NCI-H446 treated with DMSO at 0.1 percent for 48 hours (cell line): Measurements from ENCODE around the gene TSPEAR.
"Not testable (repeated sequence)": the region's sequence is repeated elsewhere in the genome, so short reads cannot be mapped to it uniquely, and the experiment has no call there.

ENCODE experiments used
- DNase-seq: peaks from one replicate; lab custom pipeline; 2025; lab: John Stamatoyannopoulos, UW

The TSPEAR gene

DNA sequence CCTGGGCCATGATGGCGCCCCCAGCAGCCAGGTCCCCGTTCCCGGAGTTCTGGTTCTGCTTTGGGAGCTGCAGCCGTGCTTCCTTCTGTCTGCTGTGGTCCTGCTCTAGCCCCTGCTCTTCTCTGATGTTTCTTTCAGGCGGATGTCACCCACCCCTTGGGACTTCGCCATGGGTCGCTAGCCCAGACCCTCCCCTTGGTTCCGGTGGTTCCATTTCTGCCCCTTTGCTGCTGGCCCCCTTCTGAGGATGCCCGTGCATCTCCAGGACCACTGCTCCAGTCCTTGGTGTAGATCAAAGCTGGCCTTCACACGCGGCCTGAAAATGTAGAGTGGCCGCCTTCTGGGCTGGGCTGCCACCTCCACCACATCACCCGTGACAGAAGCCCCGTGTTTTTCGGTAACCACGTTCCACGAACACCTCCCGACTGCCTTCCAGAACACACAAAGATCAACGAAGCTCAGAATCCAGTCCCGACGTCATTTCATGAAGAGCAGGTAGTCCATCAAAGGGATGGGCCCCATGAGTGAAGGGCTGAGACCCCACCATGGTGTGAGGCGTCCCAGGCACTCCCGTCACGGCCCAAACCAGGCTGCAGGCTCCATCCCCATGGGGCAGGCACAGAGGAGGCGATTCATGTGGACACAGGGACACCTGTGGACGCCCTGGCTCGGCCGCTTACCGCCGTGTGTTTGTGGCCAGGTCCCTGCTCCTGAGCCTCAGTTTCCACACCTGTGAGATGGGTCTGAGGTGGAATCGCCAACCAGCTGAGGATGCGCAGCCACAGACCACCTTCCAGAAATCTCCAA lies 195.8 kb downstream of the TSPEAR start:
- no peak for DNase-seq

- no peak for DNase-seq
These were observed 196.5 kb downstream of the TSPEAR start for GRCh38 chr21:44514746-44515358.

DNA sequence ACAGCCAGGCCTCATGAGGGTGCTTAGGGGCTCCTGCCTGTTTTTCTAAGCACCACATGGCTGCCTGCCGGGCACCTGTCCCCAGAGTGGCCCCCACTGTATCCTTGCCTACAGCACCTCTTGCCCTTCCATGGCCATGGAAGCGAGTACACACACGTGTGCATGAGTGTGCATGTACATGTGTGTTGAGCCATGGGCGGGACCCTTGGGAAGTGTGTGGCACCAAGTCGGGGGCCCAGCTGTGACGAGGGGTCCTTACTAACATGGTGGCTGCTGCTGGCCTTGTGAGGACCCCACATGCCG lies 197.2 kb downstream of the TSPEAR start:
- no peak for DNase-seq

- no peak for DNase-seq
These were observed 197.8 kb downstream of the TSPEAR start for GRCh38 chr21:44513389-44514217.

DNA sequence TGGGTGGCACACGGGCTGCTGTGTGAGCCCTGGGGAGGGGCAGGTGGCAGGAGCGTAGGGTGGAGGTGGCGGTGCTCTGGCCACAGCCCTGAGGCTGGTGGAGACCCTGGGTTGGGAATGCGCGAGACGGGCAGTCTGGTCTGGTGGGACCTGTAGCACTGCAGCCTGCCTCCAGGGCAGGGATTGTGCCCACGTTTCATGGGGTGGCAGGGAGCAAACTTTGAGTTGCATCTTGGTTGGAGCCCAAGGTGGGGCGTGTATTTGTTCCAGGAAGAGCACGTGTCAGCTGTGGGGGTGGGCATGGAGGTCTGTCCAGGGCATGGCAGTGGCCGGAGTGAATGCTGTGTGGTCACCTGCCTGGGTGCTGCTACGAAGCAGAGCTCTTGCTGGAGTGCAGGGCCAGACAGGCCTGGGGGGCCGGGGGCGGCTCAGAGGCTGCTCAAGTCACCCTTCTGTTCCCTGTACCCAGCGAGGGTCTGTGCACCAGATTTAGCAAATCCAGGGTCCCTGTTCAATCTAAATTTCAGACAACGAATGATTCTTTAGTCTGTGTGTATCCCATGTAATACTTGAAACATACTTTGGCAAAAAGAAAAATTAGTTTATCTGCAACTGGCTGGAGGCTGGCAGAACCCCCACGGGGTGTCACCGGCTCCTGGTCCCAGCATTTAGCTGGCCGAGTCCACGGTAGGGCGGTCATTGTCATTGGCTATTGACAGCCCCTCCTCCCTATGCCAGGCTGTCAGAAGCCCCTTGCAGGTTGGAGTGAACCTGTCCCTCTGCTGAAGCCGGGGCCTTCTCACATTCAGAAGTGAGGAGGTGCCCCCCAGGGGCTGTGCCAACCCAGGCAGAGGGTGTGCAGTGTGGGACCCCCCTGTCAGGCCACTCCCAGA lies 198.6 kb downstream of the TSPEAR start:
- DNase-seq = no peak

DNA sequence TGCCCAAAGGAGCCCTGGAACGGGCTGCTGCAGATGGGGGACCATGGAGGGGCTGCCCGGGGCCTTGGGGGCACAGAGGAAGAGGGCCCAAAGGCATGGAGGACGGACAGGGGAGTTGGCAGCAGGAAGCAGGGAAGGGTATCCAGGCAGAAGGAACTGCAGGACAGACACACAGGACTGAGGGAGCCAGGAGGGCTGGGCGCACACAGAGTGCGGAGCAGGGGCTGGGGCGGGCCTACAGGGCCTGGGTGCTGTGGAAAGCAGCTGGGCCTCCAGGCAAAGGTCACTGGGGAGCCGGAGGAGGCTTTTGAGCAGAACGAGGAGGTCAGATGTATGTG lies 199.5 kb downstream of the TSPEAR start:
- no peak for DNase-seq

GRCh38 chr21:44511219-44511937 lies 200.0 kb downstream of the TSPEAR start:
- no peak for DNase-seq

GRCh38 chr21:44510508-44511218 lies 200.7 kb downstream of the TSPEAR start:
- DNase-seq = no peak

DNA sequence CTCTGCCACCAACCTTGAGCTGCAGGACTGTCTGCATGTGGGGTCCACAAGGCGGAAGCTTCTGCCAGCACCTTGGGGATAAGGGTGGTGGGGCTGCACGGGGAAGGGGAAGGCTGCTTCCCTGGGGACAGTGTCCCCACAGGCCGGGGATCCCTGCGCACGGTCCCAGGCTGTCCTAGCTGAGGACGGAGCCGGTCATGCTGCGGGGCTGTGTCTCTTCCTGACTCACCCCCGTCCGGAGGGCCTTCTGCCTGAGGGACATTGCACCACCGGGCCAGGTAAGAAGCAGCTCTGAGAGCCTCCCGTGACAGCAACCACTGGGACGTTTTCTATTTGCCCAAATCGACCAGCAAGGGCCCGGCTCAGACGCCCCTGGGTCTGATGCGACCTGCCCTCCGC lies 201.3 kb downstream of the TSPEAR start:
- DNase-seq = no peak

- peak; percentile 29 for DNase-seq
These were observed 201.8 kb downstream of the TSPEAR start for GRCh38 chr21:44509539-44509938.

- no peak for DNase-seq
These were observed 202.5 kb downstream of the TSPEAR start for GRCh38 chr21:44508711-44509445.

DNA sequence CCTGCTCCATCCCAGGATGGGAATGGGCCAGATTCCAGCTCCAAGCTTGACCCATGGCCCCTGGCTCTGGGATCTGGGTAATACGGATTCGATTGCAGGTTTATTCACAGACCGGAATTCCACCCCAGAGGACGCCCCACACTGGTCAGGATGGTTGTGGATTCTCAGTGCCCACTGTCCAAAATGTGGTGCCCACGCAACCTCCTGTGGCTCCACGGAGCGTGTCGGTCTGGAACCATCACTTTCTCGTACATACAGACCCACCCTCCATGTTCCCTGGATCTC lies 203.0 kb downstream of the TSPEAR start:
- DNase-seq = no peak

- no peak for DNase-seq
These were observed 203.5 kb downstream of the TSPEAR start for GRCh38 chr21:44507673-44508425.

DNA sequence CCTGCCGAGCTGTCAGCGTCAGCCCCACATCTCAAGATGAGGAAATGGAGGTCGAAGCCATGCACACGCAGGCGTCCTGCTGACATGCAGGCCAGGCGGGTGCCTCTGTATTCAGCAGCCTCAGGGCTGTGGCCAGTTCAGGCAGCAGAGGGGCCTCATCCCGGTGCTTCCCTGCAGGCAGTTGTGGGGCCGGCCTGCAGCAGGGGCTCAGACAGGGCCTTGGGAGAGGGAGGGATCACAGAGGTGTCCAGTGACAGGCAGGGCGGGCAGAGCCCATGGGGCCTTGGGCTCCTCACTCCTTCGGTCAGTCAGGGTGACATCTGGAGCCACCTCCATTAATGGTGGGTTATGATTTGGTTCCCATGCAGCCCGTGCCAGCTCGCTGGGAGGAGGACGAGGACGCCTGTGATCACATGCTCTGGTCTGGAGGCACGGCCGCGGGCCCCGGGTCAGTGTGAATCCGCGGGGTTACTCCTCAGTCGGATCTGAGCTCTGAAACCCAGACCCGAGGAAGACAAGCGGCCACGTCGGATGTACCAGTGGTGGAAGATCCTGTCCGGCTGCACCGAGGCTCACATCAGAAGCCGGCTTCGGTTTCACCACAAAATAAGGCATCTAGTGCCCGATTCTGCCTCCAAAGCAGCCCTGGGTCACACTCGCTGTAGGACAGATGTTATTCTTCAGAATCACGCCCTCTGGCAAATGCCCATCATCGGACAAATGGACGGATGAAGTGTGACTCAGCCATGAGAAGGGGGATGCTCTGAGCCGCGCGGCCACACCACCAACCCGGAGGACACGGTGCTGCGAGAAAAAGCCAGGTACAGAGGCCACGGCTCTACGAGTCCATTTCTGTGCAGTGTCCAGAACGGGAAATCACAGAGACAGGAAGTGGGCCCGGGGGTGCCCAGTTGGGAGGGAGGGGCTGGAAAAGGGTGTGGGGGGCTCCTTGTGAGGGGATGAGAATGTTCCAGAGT lies 204.8 kb downstream of the TSPEAR start:
- DNase-seq = no peak

- DNase-seq = no peak
These were observed 205.6 kb downstream of the TSPEAR start for GRCh38 chr21:44505673-44506278.

DNA sequence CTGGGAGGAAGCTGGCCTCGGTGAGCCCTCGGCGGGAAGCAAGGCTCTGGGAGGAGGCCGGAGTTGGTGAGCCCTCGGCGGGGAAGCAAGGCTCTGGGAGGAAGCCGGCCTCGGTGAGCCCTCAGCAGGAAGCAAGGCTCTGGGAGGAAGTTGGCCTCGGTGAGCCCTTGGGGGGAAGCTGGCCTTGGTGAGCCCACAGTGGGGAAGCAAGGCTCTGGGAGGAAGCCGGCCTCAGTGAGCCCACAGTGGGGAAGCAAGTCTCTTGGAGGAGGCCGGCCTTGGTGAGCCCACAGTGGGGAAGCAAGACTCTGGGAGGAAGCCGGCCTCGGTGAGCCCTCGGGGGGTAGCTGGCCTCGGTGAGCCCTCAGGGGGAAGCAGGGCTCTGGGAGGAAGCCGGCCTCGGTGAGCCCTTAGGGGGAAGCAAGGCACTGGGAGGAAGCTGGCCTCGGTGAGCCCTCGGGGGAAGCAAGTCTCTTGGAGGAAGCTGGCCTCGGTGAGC lies 207.4 kb downstream of the TSPEAR start:
- DNase-seq = no peak

- not testable (repeated sequence) for DNase-seq
These were observed 208.1 kb downstream of the TSPEAR start for GRCh38 chr21:44503006-44503889.
